Left lobe of liver (tissue), 1 donor: ENCODE measurements around the gene BMERB1. TPM values are rescaled to one million over a fixed set of nuclear protein-coding genes. Genes with fewer than 3 reads are reported as not detected.

Experiments
- total RNA-seq: library from RNA; stranded (reverse); gene quantifications from one replicate; pipeline ENCODE4 v1.2.1, GENCODE V29; 2021
- donor health status: DM: no; HTN: yes; CAD: no.

Gene BMERB1
- total RNA-seq, 1 donor from 2014 or later: 12.2 TPM

Other genes starting within 250 kb of the BMERB1 start
- 0.50 TPM for gene NPIPA5, start 56.3 kb upstream of the BMERB1 start, total RNA-seq
- 14.6 TPM for gene MPV17L, start 38.8 kb upstream of the BMERB1 start, total RNA-seq
- gene MARF1, start 208.6 kb downstream of the BMERB1 start, total RNA-seq: 31.8 TPM
- 3.4 TPM for gene NDE1, start 215.7 kb downstream of the BMERB1 start, total RNA-seq